HepG2 (cell line): Measurements from ENCODE around the gene STUM. TPM values are rescaled to one million over a fixed set of nuclear protein-coding genes. Genes with fewer than 3 reads are reported as not detected.

ENCODE experiments used
- ATAC-seq: fragments of 200-7000 bp; cut with Tn5 transposase; 3 replicates; pipeline ENCODE4 v1.9.1; 2020; ENCODE audit warnings: mild to moderate bottlenecking, moderate library complexity
- BruUV-seq: library from RNA; stranded (reverse); fragments of 400-500 nt; replicated peaks from 2 replicates; lab custom pipeline; 2021; lab: Mats Ljungman, UMichigan
- CTCF ChIA-PET: fragments of 300-600 bp; formaldehyde crosslinking; extraction: SDS; loops from one replicate; lab custom pipeline; 2021; ENCODE audit warnings: low total read pairs, inconsistent platforms, low intra/inter-chr PET ratio; lab: Yijun Ruan, JAX
- POLR2A ChIA-PET: fragments of 350-600 bp; sonication (Branson Sonifier 250); formaldehyde crosslinking; loops from one replicate; lab custom pipeline; 2020; ENCODE audit warnings: antibody characterized with exemption, inconsistent platforms; lab: Yijun Ruan, JAX
- DNase-seq: peaks from one replicate; pipeline ENCODE4 v3.0.0-alpha.2; 2015; ENCODE audit warnings: low spot score
- FAIRE-seq: peaks from 3 replicates; lab custom pipeline; 2011; peaks lifted over from hg19 to GRCh38; lab: Jason Lieb, UNC
- H2AFZ ChIP-seq: one replicate; pipeline ENCODE4 v1.6.1; 2011; ENCODE audit warnings: low read length, inconsistent platforms
- H3K27ac ChIP-seq: fragments of 300-600 bp; 3 replicates; pipeline ENCODE4 v1.8.0; 2011; ENCODE audit warnings: mixed run types, mild to moderate bottlenecking, mixed read lengths, low read length, inconsistent platforms; ENCODE audit not compliant: insufficient read depth; ENCODE audit errors: extremely low read length
- H3K27me3 ChIP-seq, 2 experiments: fragments of 200-600 bp in 1 of 2; 2 replicates in 1 of 2; 3 replicates in 1 of 2; pipeline versions ENCODE4 v1.6.0 to v1.8.0; 2011; ENCODE audit warnings: low read length in 2 of 2, mild to moderate bottlenecking in 2 of 2, moderate library complexity in 2 of 2, inconsistent platforms in 1 of 2; ENCODE audit not compliant: insufficient read depth in 2 of 2, control insufficient read depth in 1 of 2
- H3K36me3 ChIP-seq, 2 experiments: fragments of 200-600 bp in 1 of 2; replicated peaks in 1 of 2; 2 replicates in 1 of 2; 3 replicates in 1 of 2; pipeline versions ENCODE4 v1.5.1 to v1.8.0; 2011; ENCODE audit warnings: low read length in 2 of 2, inconsistent platforms in 1 of 2; ENCODE audit not compliant: insufficient read depth in 2 of 2, control insufficient read depth in 1 of 2
- H3K4me1 ChIP-seq: 2 replicates; pipeline ENCODE4 v1.5.1; 2012; ENCODE audit warnings: low read length, inconsistent platforms; ENCODE audit not compliant: insufficient read depth
- H3K4me2 ChIP-seq: 2 replicates; pipeline ENCODE4 v1.6.0; 2011; ENCODE audit warnings: low read depth, low read length, inconsistent platforms
- H3K4me3 ChIP-seq, 3 experiments: fragments of 200-600 bp in 1 of 3; sonication (generic), shearing (Covaris generic) in 1 of 3; replicated peaks in 1 of 3; 2 replicates each; pipeline ENCODE4 v1.5.1; 2011 to 2016; ENCODE audit warnings: low read length in 3 of 3, inconsistent platforms in 2 of 3, low read depth in 2 of 3, mild to moderate bottlenecking in 2 of 3, control low read depth in 1 of 3, mixed read lengths in 1 of 3; ENCODE audit not compliant: insufficient read depth in 1 of 3
- H3K79me2 ChIP-seq: one replicate; pipeline ENCODE4 v1.6.1; 2011; ENCODE audit warnings: low read length, inconsistent platforms; ENCODE audit not compliant: insufficient read depth
- H3K9ac ChIP-seq: 2 replicates; pipeline ENCODE4 v1.6.0; 2011; ENCODE audit warnings: mild to moderate bottlenecking, low read depth, low read length, inconsistent platforms; ENCODE audit not compliant: insufficient read depth
- H3K9me3 ChIP-seq: 2 replicates; pipeline ENCODE4 v1.5.1; 2012; ENCODE audit warnings: mild to moderate bottlenecking, low read length
- H4K20me1 ChIP-seq: 2 replicates; pipeline ENCODE4 v1.6.0; 2011; ENCODE audit warnings: inconsistent platforms, mild to moderate bottlenecking, low read length, moderate library complexity; ENCODE audit not compliant: insufficient read depth
- ATF1 ChIP-seq: IDR thresholded peaks from 2 replicates; pipeline ENCODE4 v1.6.1; 2016; ENCODE audit warnings: mild to moderate bottlenecking, control low read depth
- ELF3 ChIP-seq: IDR thresholded peaks from 2 replicates; pipeline ENCODE4 v1.6.1; 2016; ENCODE audit warnings: missing genetic modification reagents, missing compliant biosample characterization
- HNF4A ChIP-seq: sonication (generic); formaldehyde crosslinking; IDR thresholded peaks from 2 replicates; pipeline ENCODE4 v1.4.0; 2020; ENCODE audit warnings: missing genetic modification reagents
- MLX ChIP-seq: IDR thresholded peaks from 2 replicates; pipeline ENCODE4 v1.6.1; 2016
- MTA3 ChIP-seq: sonication (generic); formaldehyde crosslinking; IDR thresholded peaks from 2 replicates; pipeline ENCODE4 v1.4.0; 2020; ENCODE audit warnings: missing genetic modification reagents
- MYPOP ChIP-seq: sonication (generic); formaldehyde crosslinking; IDR thresholded peaks from 2 replicates; pipeline ENCODE4 v1.8.1; 2023; ENCODE audit warnings: mild to moderate bottlenecking, moderate library complexity, missing genetic modification reagents
- NFRKB ChIP-seq: fragments of 450-650 bp; IDR thresholded peaks from 2 replicates; pipeline ENCODE4 v1.6.1; 2017
- SIX1 ChIP-seq: sonication (generic); formaldehyde crosslinking; IDR thresholded peaks from 2 replicates; pipeline ENCODE4 v1.4.0; 2020; ENCODE audit warnings: missing genetic modification reagents, borderline replicate concordance
- ZNF136 ChIP-seq: sonication (generic); formaldehyde crosslinking; IDR thresholded peaks from 2 replicates; pipeline ENCODE4 v1.8.1; 2022; ENCODE audit warnings: low read depth, mild to moderate bottlenecking, moderate library complexity, missing genetic modification reagents
- ZNF557 ChIP-seq: sonication (generic); formaldehyde crosslinking; IDR thresholded peaks from 2 replicates; pipeline ENCODE4 v1.4.0; 2020; ENCODE audit warnings: missing genetic modification reagents
- ZNF607 ChIP-seq: sonication (generic); formaldehyde crosslinking; IDR thresholded peaks from 2 replicates; pipeline ENCODE4 v1.5.1; 2020; ENCODE audit warnings: missing genetic modification reagents, mild to moderate bottlenecking, borderline replicate concordance
- ZNF775 ChIP-seq: sonication (generic); formaldehyde crosslinking; IDR thresholded peaks from 2 replicates; pipeline ENCODE4 v1.4.0; 2020; ENCODE audit warnings: missing genetic modification reagents, mild to moderate bottlenecking, moderate library complexity, borderline replicate concordance
- WGBS: methylation state at CpG from one replicate; pipeline ENCODE4 v1.1.6; 2017; ENCODE audit warnings: low lambda C conversion rate; 5-methylcytosine and 5-hydroxymethylcytosine counted together
- in situ Hi-C: cut with HindIII; loops from 2 replicates; pipeline ENCODE4 v1.10.0; 2017; ENCODE audit warnings: low pct_unique_long_range_greater_than_20kb; ENCODE audit not compliant: extremely low pct_ligation_motif_present
- intact Hi-C: fragments of 100-400 bp; cut with micrococcal nuclease; formaldehyde crosslinking; loops from one replicate; pipeline ENCODE4 v1.10.0; 2022; ENCODE audit not compliant: unreplicated experiment
- polyA plus RNA-seq, 8 experiments: library from polyadenylated mRNA; depleted of rRNA in 3 of 8; stranded (reverse) in 7 of 8; unstranded in 1 of 8; fragments of >200 nt; fragmentation: Illumina TruSeq in 4 of 8; extraction: Trizol in 4 of 8; gene quantifications; 2 replicates each; pipeline versions ENCODE4 v1.2.1 to v1.2.3, GENCODE V29; 2011 to 2016; ENCODE audit warnings: low read depth in 4 of 8, missing spikeins in 1 of 8, mixed read lengths in 1 of 8; ENCODE audit not compliant: insufficient read depth in 1 of 8
- total RNA-seq, 5 experiments: library from RNA; depleted of rRNA; stranded (reverse); fragments of >200 nt; fragmentation: Illumina TruSeq; extraction: Trizol; gene quantifications; 2 replicates each; pipeline ENCODE4 v1.2.3, GENCODE V29; 2016; ENCODE audit warnings: low read depth in 1 of 5
- TF ChIP-seq, protein P1 (sequence below): sonication (generic); formaldehyde crosslinking; IDR thresholded peaks from 2 replicates; pipeline ENCODE4 v1.4.0; 2020; ENCODE audit warnings: mild to moderate bottlenecking, missing genetic modification reagents
- TF ChIP-seq, protein P2 (sequence below): sonication (generic); formaldehyde crosslinking; IDR thresholded peaks from 2 replicates; pipeline ENCODE4 v1.9.0; 2021; ENCODE audit warnings: mild to moderate bottlenecking, missing genetic modification reagents

STUM gene
- total and polyA plus RNA-seq, 2 of the 13 experiments (the other 11 are each of a cell fraction or from before 2014, with no cell fraction given) = not detected

DNA sequence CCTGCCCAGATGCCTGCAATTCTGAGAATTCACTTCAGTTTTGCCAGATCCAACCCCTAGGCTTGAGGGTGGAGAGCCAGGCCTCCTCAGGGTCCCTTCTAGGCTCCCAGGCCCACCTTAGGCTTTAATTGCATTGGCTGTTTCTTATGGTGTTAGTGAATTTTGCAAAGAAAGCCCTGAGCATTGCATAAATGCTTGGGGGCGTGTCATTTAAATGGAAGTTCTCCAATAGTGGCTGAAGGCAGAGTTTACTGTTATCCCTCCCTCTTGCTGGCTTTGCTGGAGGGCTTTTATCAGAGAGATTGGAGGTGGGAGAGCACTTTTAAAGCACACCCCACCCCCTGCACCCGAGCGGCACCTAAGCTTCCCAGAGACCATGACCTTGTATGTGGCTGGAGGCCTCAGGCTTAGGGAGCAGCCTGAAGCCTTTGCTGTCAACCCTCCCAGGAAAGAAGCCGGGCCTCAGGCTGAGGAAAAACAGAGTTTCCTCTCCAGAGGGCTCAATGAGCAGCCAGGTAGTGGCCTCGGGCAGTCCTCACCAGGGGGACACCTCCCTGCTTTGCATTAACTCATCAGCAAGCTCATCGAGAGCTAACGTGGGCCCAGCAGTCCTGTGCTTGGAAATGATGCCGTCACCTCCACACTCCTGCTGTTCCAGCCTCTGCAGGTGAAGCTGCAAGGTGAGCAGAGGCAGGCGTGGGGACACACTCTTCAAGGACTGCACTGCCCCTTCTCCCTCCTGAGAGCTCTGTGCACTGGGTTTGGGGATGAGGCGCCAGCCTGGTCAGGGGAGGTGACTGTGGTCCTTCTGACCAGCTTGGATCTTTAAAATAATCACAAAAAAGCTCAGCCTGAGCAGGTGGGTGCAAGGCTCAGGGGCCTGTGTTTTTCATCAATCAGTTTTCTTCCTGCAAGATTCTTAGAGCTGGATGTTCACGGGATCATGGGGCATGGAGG, 58.0 kb downstream of the STUM start (continued):
- TF ChIP-seq ATF1 (CRISPR knock-in tag) (no peak), ZNF775 (CRISPR knock-in tag) (no peak), ELF3 (CRISPR knock-in tag) (no peak), MYPOP (CRISPR knock-in tag) (no peak), HNF4A (CRISPR knock-in tag) (no peak), ZNF136 (CRISPR knock-in tag) (no peak), SIX1 (no peak)
- TF ChIP-seq, protein P1, sequence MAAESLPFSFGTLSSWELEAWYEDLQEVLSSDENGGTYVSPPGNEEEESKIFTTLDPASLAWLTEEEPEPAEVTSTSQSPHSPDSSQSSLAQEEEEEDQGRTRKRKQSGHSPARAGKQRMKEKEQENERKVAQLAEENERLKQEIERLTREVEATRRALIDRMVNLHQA = no peak

DNA sequence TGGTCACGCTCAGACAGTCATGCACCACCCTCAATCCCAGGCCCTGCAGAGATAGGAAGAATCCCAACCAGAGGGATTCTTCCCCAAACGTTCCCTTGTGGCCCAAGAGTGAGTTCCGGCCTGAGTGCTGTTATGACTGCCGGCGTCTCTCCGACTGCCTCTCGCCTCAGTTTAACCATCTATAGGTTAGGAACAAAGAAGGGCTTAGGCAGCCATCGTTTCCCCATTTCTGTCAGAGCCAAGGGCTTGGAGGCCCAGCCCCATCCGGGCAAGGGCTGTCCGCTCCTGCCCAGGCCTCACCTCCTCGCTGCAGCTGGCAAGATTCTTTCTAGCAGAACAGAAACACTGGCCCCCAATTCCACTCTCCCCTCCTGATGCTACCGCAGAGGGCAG, 58.7 kb downstream of the STUM start:
- ChIA-PET POLR2A (no interaction called here), CTCF (no interaction called here)
- TF ChIP-seq ZNF557 (CRISPR knock-in tag) (no peak), NFRKB (no peak), MLX (CRISPR knock-in tag) (no peak), MTA3 (CRISPR knock-in tag) (no peak), ZNF607 (CRISPR knock-in tag) (no peak)
- TF ChIP-seq, protein P2, sequence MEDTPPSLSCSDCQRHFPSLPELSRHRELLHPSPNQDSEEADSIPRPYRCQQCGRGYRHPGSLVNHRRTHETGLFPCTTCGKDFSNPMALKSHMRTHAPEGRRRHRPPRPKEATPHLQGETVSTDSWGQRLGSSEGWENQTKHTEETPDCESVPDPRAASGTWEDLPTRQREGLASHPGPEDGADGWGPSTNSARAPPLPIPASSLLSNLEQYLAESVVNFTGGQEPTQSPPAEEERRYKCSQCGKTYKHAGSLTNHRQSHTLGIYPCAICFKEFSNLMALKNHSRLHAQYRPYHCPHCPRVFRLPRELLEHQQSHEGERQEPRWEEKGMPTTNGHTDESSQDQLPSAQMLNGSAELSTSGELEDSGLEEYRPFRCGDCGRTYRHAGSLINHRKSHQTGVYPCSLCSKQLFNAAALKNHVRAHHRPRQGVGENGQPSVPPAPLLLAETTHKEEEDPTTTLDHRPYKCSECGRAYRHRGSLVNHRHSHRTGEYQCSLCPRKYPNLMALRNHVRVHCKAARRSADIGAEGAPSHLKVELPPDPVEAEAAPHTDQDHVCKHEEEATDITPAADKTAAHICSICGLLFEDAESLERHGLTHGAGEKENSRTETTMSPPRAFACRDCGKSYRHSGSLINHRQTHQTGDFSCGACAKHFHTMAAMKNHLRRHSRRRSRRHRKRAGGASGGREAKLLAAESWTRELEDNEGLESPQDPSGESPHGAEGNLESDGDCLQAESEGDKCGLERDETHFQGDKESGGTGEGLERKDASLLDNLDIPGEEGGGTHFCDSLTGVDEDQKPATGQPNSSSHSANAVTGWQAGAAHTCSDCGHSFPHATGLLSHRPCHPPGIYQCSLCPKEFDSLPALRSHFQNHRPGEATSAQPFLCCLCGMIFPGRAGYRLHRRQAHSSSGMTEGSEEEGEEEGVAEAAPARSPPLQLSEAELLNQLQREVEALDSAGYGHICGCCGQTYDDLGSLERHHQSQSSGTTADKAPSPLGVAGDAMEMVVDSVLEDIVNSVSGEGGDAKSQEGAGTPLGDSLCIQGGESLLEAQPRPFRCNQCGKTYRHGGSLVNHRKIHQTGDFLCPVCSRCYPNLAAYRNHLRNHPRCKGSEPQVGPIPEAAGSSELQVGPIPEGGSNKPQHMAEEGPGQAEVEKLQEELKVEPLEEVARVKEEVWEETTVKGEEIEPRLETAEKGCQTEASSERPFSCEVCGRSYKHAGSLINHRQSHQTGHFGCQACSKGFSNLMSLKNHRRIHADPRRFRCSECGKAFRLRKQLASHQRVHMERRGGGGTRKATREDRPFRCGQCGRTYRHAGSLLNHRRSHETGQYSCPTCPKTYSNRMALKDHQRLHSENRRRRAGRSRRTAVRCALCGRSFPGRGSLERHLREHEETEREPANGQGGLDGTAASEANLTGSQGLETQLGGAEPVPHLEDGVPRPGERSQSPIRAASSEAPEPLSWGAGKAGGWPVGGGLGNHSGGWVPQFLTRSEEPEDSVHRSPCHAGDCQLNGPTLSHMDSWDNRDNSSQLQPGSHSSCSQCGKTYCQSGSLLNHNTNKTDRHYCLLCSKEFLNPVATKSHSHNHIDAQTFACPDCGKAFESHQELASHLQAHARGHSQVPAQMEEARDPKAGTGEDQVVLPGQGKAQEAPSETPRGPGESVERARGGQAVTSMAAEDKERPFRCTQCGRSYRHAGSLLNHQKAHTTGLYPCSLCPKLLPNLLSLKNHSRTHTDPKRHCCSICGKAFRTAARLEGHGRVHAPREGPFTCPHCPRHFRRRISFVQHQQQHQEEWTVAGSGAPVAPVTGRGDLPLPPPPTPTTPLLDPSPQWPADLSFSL (CRISPR knock-in tag) = no peak

More for the DNA sequence above, 58.7 kb downstream of the STUM start:
- 85% methylated on average over 4 of the region's 12 CpGs for WGBS
- BruUV-seq = no TSS peak
- H4K20me1 ChIP-seq = no peaks in the 10 kb centered on the region
- ATAC-seq (no peak), DNase-seq (no peak), FAIRE-seq (no peak)
- in situ Hi-C loops (loop anchor here (10.0 kb wide), 1 partner anchor 182 kb away; no protein-coding TSS in a partner anchor), intact Hi-C loops (loop anchor here (10.0 kb wide), 1 partner anchor 182 kb away; no protein-coding TSS in a partner anchor)
- no peaks in the 10 kb centered on the region for H3K36me3 ChIP-seq
- no peak overlapping the region for H3K9ac ChIP-seq
- H2AFZ ChIP-seq = no peak overlapping the region
- H3K9me3 ChIP-seq = no peaks in the 10 kb centered on the region
- H3K27ac ChIP-seq = no peak overlapping the region
- H3K4me2 ChIP-seq = no peak overlapping the region
- H3K27me3 ChIP-seq = peaks cover 4 to 32% of the 10 kb centered on the region in 2 experiments; a peak in 4 of 5 replicates
- H3K4me1 ChIP-seq = peaks cover 12% of the 10 kb centered on the region
- H3K79me2 ChIP-seq = no peaks in the 10 kb centered on the region
- no peak overlapping the region for H3K4me3 ChIP-seq
